Endothelial cell of umbilical vein (primary cell): ENCODE measurements around the gene PEX7. TPM values are rescaled to one million over a fixed set of nuclear protein-coding genes. Genes with fewer than 3 reads are reported as not detected.

Experiments used
- BruUV-seq: library from RNA; stranded (reverse); fragments of 400-500 nt; replicated peaks from 2 replicates; lab custom pipeline; 2021; lab: Mats Ljungman, UMichigan
- CTCF ChIA-PET: fragments of 300-600, 350-600 bp; sonication (Branson Sonifier 250); formaldehyde crosslinking; loops from one replicate; lab custom pipeline; 2021; ENCODE audit warnings: antibody characterized with exemption, inconsistent platforms; lab: Charles Lee
- POLR2A ChIA-PET: fragments of 300-600, 350-600 bp; sonication (Branson Sonifier 250); formaldehyde crosslinking; loops from one replicate; lab custom pipeline; 2021; ENCODE audit warnings: antibody characterized with exemption, inconsistent platforms; lab: Charles Lee
- DNase-seq: peaks from one replicate; pipeline ENCODE4 v3.0.0-alpha.2; 2011; ENCODE audit warnings: low read depth, low spot score
- FAIRE-seq: peaks from 2 replicates; lab custom pipeline; 2011; peaks lifted over from hg19 to GRCh38; lab: Jason Lieb, UNC
- H2AFZ ChIP-seq: 2 replicates; pipeline ENCODE4 v1.6.0; 2012; ENCODE audit warnings: low read depth, low read length, control low read depth, inconsistent platforms
- H3K27ac ChIP-seq: 2 replicates; pipeline ENCODE4 v1.5.1; 2011; ENCODE audit warnings: low read depth, mild to moderate bottlenecking, control low read depth, low read length, moderate library complexity; ENCODE audit not compliant: insufficient read depth
- H3K27me3 ChIP-seq, 2 experiments: 2 replicates each; pipeline versions ENCODE4 v1.6.0 to v1.6.1; 2011; ENCODE audit warnings: low read length in 2 of 2, mixed read lengths in 1 of 2; ENCODE audit not compliant: control insufficient read depth in 2 of 2, insufficient read depth in 2 of 2
- H3K36me3 ChIP-seq, 2 experiments: 2 replicates in 1 of 2; 3 replicates in 1 of 2; pipeline ENCODE4 v1.5.1; 2011; ENCODE audit warnings: low read length in 2 of 2, mild to moderate bottlenecking in 1 of 2, moderate library complexity in 1 of 2; ENCODE audit not compliant: control insufficient read depth in 2 of 2, insufficient read depth in 2 of 2; ENCODE audit errors: extremely low read depth in 1 of 2
- H3K4me1 ChIP-seq: 3 replicates; pipeline ENCODE4 v1.5.1; 2011; ENCODE audit warnings: mild to moderate bottlenecking, low read length; ENCODE audit not compliant: control insufficient read depth, insufficient read depth; ENCODE audit errors: extremely low read depth
- H3K4me2 ChIP-seq: 2 replicates; pipeline ENCODE4 v1.6.1; 2011; ENCODE audit warnings: low read length, control low read depth, mixed read lengths; ENCODE audit not compliant: insufficient read depth
- H3K4me3 ChIP-seq, 3 experiments: fragments of 200-600 bp in 1 of 3; sonication (generic), shearing (Covaris generic) in 1 of 3; replicated peaks in 1 of 3; 2 replicates each; pipeline ENCODE4 v1.5.1; 2011 to 2016; ENCODE audit warnings: control low read depth in 3 of 3, low read length in 3 of 3, mild to moderate bottlenecking in 2 of 3, inconsistent platforms in 1 of 3, low read depth in 1 of 3, moderate library complexity in 1 of 3; ENCODE audit not compliant: insufficient read depth in 1 of 3
- H3K79me2 ChIP-seq: 2 replicates; pipeline ENCODE4 v1.6.0; 2012; ENCODE audit warnings: low read length, inconsistent platforms; ENCODE audit not compliant: control insufficient read depth, insufficient read depth
- H3K9ac ChIP-seq: replicated peaks from 2 replicates; pipeline ENCODE3; 2011; ENCODE audit warnings: low read length, control low read depth; ENCODE audit not compliant: insufficient read depth; ENCODE audit errors: extremely low read depth
- H3K9me1 ChIP-seq: replicated peaks from 3 replicates; pipeline ENCODE4 v1.6.0; 2011; ENCODE audit warnings: mild to moderate bottlenecking, low read length; ENCODE audit not compliant: control insufficient read depth, insufficient read depth; ENCODE audit errors: extremely low read depth
- H3K9me3 ChIP-seq: replicated peaks from 2 replicates; pipeline ENCODE4 v1.5.1; 2012; ENCODE audit warnings: low read length, inconsistent platforms; ENCODE audit not compliant: control insufficient read depth, insufficient read depth
- H4K20me1 ChIP-seq: replicated peaks from 2 replicates; pipeline ENCODE3; 2011; ENCODE audit warnings: mild to moderate bottlenecking, low read length; ENCODE audit not compliant: control insufficient read depth, insufficient read depth; ENCODE audit errors: extremely low read depth
- EZH2 ChIP-seq: IDR thresholded peaks from 2 replicates; pipeline ENCODE4 v1.6.1; 2012; ENCODE audit warnings: borderline replicate concordance, low read depth, mild to moderate bottlenecking, moderate library complexity, low read length, inconsistent platforms; ENCODE audit not compliant: severe bottlenecking
- JUN ChIP-seq: IDR thresholded peaks from 2 replicates; pipeline ENCODE4 v1.6.1; 2011; ENCODE audit warnings: borderline replicate concordance, low read depth; ENCODE audit not compliant: insufficient read length, insufficient read depth
- MYC ChIP-seq: IDR thresholded peaks from one replicate; pipeline ENCODE4 v1.6.1; 2011; ENCODE audit warnings: mild to moderate bottlenecking, low read depth, low read length
- POLR2A ChIP-seq: IDR thresholded peaks from 2 replicates; pipeline ENCODE4 v1.6.1; 2012; ENCODE audit warnings: low read depth, mild to moderate bottlenecking, control low read depth, low read length
- dilution Hi-C: fragments of 300-500 bp; cut with MboI; formaldehyde crosslinking; loops from one replicate; pipeline ENCODE4 v1.15.0; 2019; ENCODE audit warnings: low sequenced_read_pairs; ENCODE audit not compliant: extremely low pct_ligation_motif_present
- intact Hi-C: fragments of 100-400 bp; cut with micrococcal nuclease; formaldehyde crosslinking; loops from one replicate; pipeline ENCODE4 v1.10.0; 2022
- polyA plus RNA-seq, 4 experiments: library from polyadenylated mRNA; depleted of rRNA in 3 of 4; stranded (reverse) in 3 of 4; unstranded in 1 of 4; fragments of >200 nt; gene quantifications; 2 replicates each; pipeline versions ENCODE4 v1.2.1 to v1.2.3, GENCODE V29; 2011 to 2012; ENCODE audit warnings: missing spikeins in 1 of 4
- total RNA-seq: library from RNA; stranded (reverse); gene quantifications from 2 replicates; pipeline ENCODE4 v1.2.3, GENCODE V29; 2021
- TF ChIP-seq, protein P1 (sequence below), 2 donors: IDR thresholded peaks; 1 replicate in 1 of 2; 2 replicates in 1 of 2; pipeline ENCODE4 v1.5.1; 2011; ENCODE audit warnings: low read length in 2 of 2, mild to moderate bottlenecking in 2 of 2, moderate library complexity in 2 of 2, control low read depth in 1 of 2, inconsistent platforms in 1 of 2, low read depth in 1 of 2; ENCODE audit not compliant: insufficient read depth in 1 of 2; ENCODE audit errors: extremely low read depth in 1 of 2

PEX7 gene
- total and polyA plus RNA-seq, 2 donors (not counting 3 experiments of a cell fraction or from before 2014, with no cell fraction given): 3.7 to 5.7 TPM

DNA sequence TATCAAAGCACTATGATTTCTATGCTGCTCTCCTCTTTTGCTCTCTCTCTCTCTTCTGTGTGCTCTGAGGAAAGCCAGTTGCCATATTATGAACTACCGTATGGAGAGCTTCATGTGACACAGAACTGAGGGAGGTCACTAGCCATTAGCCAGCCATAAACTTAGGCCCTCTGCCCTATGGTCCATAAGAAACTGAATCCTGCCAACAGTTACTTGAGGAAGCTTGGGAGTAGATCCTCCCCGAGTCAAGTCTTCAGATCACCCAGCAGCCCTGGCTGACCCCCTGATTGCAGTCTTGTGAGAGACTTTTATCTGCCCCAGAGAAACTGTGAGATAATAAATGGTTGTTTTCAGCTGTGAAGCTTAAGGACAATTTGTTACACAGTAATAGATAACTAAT lies 5.7 kb upstream of the PEX7 start:
- TF ChIP-seq EZH2: no peak
- TF ChIP-seq POLR2A: no peak
- no peak for TF ChIP-seq MYC
- TF ChIP-seq JUN: no peak
- H3K4me2 ChIP-seq: no peak overlapping the region
- no peaks in the 10 kb centered on the region for H3K79me2 ChIP-seq
- CTCF ChIA-PET: no interaction called here
- H3K9ac ChIP-seq: no peak overlapping the region
- dilution Hi-C loops: no loop called here
- no peak overlapping the region for H3K27ac ChIP-seq
- no peaks in the 10 kb centered on the region for H3K9me1 ChIP-seq
- FAIRE-seq: no peak
- peaks cover 0 to 5% of the 10 kb centered on the region in 2 experiments for H3K27me3 ChIP-seq
- POLR2A ChIA-PET: no interaction called here
- H3K9me3 ChIP-seq: no peaks in the 10 kb centered on the region
- H4K20me1 ChIP-seq: no peaks in the 10 kb centered on the region
- BruUV-seq: no TSS peak
- H3K4me1 ChIP-seq: peaks cover under 1% of the 10 kb centered on the region
- no peak overlapping the region for H2AFZ ChIP-seq
- no peak overlapping the region for H3K4me3 ChIP-seq
- H3K36me3 ChIP-seq: no peaks in the 10 kb centered on the region
- no peak for DNase-seq
- intact Hi-C loops: no loop called here

DNA sequence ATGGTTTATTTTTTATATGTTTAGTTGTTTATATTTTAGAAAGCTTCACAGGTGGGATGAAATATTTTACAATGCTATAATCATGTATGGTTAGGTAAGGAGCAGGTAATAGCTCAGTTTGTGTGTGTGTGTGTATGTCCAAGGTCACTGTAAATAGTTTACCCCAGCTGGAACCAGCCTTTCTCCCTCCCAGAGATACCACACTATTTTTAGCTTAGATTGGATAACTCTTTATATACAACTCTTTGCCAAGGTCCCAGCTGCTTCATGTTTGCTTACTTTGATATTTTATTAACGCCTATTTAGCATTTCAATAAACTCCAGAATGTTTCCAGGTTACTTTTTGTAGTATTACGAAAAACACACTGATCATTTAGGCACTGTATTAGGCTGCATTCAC lies 1.8 kb upstream of the PEX7 start:
- Histone ChIP-seq H3K4me1 (peaks cover 10% of the 10 kb centered on the region), H4K20me1 (no peaks in the 10 kb centered on the region), H3K9me1 (no peaks in the 10 kb centered on the region), H3K4me2 (no peak overlapping the region), H3K36me3 (no peaks in the 10 kb centered on the region), H3K9me3 (no peaks in the 10 kb centered on the region), H3K27me3 (peaks cover 0 to 4% of the 10 kb centered on the region in 2 experiments), H2AFZ (no peak overlapping the region), H3K9ac (no peak overlapping the region), H3K4me3 (no peak overlapping the region), H3K27ac (no peak overlapping the region), H3K79me2 (no peaks in the 10 kb centered on the region)
- POLR2A ChIA-PET: no interaction called here
- CTCF ChIA-PET: no interaction called here
- DNase-seq (no peak), FAIRE-seq (no peak)
- TF ChIP-seq, protein P1, sequence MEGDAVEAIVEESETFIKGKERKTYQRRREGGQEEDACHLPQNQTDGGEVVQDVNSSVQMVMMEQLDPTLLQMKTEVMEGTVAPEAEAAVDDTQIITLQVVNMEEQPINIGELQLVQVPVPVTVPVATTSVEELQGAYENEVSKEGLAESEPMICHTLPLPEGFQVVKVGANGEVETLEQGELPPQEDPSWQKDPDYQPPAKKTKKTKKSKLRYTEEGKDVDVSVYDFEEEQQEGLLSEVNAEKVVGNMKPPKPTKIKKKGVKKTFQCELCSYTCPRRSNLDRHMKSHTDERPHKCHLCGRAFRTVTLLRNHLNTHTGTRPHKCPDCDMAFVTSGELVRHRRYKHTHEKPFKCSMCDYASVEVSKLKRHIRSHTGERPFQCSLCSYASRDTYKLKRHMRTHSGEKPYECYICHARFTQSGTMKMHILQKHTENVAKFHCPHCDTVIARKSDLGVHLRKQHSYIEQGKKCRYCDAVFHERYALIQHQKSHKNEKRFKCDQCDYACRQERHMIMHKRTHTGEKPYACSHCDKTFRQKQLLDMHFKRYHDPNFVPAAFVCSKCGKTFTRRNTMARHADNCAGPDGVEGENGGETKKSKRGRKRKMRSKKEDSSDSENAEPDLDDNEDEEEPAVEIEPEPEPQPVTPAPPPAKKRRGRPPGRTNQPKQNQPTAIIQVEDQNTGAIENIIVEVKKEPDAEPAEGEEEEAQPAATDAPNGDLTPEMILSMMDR (IDR thresholded peaks at IDR 0.05; ENCODE audit: extremely low read depth in 1 of 2, insufficient read depth in 1 of 2, low read depth in 1 of 2, low read length in 2 of 2): no peak
- no peak for TF ChIP-seq JUN
- intact Hi-C loops: loop anchor here (10.0 kb wide), 2 partner anchors 104 to 526 kb away; partner anchors contain the start of gene SLC35D3
- BruUV-seq: no TSS peak
- dilution Hi-C loops: no loop called here
